GM21723 (cell line): Measurements from ENCODE around the gene ELF2.
"Not testable (repeated sequence)": the region's sequence is repeated elsewhere in the genome, so short reads cannot be mapped to it uniquely, and the experiment has no call there.

Experiments used
- ATAC-seq: cut with Tn5 transposase; IDR thresholded peaks from one replicate; pipeline ENCODE4 v1.9.1; 2021; ENCODE audit warnings: mild to moderate bottlenecking, moderate library complexity; ENCODE audit not compliant: unreplicated experiment

ELF2 gene

GRCh38 chr4:139177049-139177868 lies at the start of gene ELF2:
TSS of gene ELF2 (minus strand) at chr4:139177218. CDS start at chr4:139137701, 39,517 bp downstream.
- peak; percentile 43 for ATAC-seq

GRCh38 chr4:139223682-139224317 lies 46.8 kb upstream of the ELF2 start:
- no peak for ATAC-seq

- ATAC-seq = no peak
Observed at GRCh38 chr4:139222215-139222614, 45.2 kb upstream of the ELF2 start.

- no peak for ATAC-seq
Observed at GRCh38 chr4:139221687-139222086, 44.7 kb upstream of the ELF2 start.

- ATAC-seq = no peak
Observed at GRCh38 chr4:139219450-139220055, 42.5 kb upstream of the ELF2 start.

- ATAC-seq = peak; percentile 100
Observed at GRCh38 chr4:139214039-139214534, 37.1 kb upstream of the ELF2 start.

GRCh38 chr4:139213633-139214032 lies 36.6 kb upstream of the ELF2 start:
- ATAC-seq = peak; percentile 16

- no peak for ATAC-seq
Observed at GRCh38 chr4:139212900-139213299, 35.9 kb upstream of the ELF2 start.

GRCh38 chr4:139210486-139210885 lies 33.5 kb upstream of the ELF2 start:
- no peak for ATAC-seq

GRCh38 chr4:139209470-139210063 lies 32.5 kb upstream of the ELF2 start:
- no peak for ATAC-seq

GRCh38 chr4:139208404-139208945 lies 31.5 kb upstream of the ELF2 start:
- ATAC-seq = no peak

GRCh38 chr4:139207873-139208403 lies 30.9 kb upstream of the ELF2 start:
- no peak for ATAC-seq

GRCh38 chr4:139207247-139207646 lies 30.2 kb upstream of the ELF2 start:
- ATAC-seq = no peak

- ATAC-seq = no peak
Observed at GRCh38 chr4:139202991-139203390, 26.0 kb upstream of the ELF2 start.

GRCh38 chr4:139200506-139200905 lies 23.5 kb upstream of the ELF2 start:
- ATAC-seq = no peak

GRCh38 chr4:139200102-139200501 lies 23.1 kb upstream of the ELF2 start:
- no peak for ATAC-seq

- ATAC-seq = not testable (repeated sequence)
Observed at GRCh38 chr4:139197214-139197613, 20.2 kb upstream of the ELF2 start.

- no peak for ATAC-seq
Observed at GRCh38 chr4:139196462-139196861, 19.4 kb upstream of the ELF2 start.

- ATAC-seq = no peak
Observed at GRCh38 chr4:139191373-139191772, 14.4 kb upstream of the ELF2 start.

- no peak for ATAC-seq
Observed at GRCh38 chr4:139189972-139190371, 13.0 kb upstream of the ELF2 start.

GRCh38 chr4:139189417-139189749 lies 12.4 kb upstream of the ELF2 start:
- ATAC-seq = no peak
